PC-3 (cell line): ENCODE results near the gene PTPRN2. TPM values are rescaled to one million over a fixed set of nuclear protein-coding genes. Genes with fewer than 3 reads are reported as not detected.

ENCODE experiments used
- ATAC-seq: fragments of 200-7000 bp; cut with Tn5 transposase; 2 replicates; pipeline ENCODE4 v1.9.1; 2020; ENCODE audit warnings: mild to moderate bottlenecking, moderate library complexity
- BruUV-seq: library from RNA; stranded (reverse); fragments of 400-500 nt; replicated peaks from 2 replicates; lab custom pipeline; 2021; lab: Mats Ljungman, UMichigan
- CTCF ChIA-PET: fragments of 300-600 bp; sonication (Branson Sonifier 250); formaldehyde crosslinking; loops from one replicate; lab custom pipeline; 2022; ENCODE audit warnings: antibody characterized with exemption; lab: Charles Lee
- POLR2A ChIA-PET: fragments of 300-600 bp; sonication (Branson Sonifier 250); formaldehyde crosslinking; loops from one replicate; lab custom pipeline; 2022; ENCODE audit warnings: antibody characterized with exemption; ENCODE audit not compliant: unreplicated experiment; lab: Charles Lee
- DNase-seq: peaks from one replicate; pipeline ENCODE4 v3.0.0-alpha.2; 2015
- H2AFZ ChIP-seq: fragments of 300-600 bp; sonication (generic); 2 replicates; pipeline ENCODE4 v1.6.0; 2016; ENCODE audit warnings: antibody characterized with exemption, low read length
- H3F3A ChIP-seq: fragments of 300-600 bp; sonication (generic); one replicate; pipeline ENCODE4 v1.6.0; 2017; ENCODE audit warnings: antibody characterized with exemption, low read length, control low read depth, mild to moderate bottlenecking; ENCODE audit not compliant: unreplicated experiment
- H3K27ac ChIP-seq: fragments of 300-600 bp; sonication (generic); 2 replicates; pipeline ENCODE4 v1.5.1; 2016; ENCODE audit warnings: mild to moderate bottlenecking, low read length
- H3K27me3 ChIP-seq: fragments of 300-600 bp; sonication (generic); 2 replicates; pipeline ENCODE4 v1.6.1; 2016; ENCODE audit warnings: low read length, mixed read lengths
- H3K36me3 ChIP-seq: fragments of 300-600 bp; sonication (generic); 2 replicates; pipeline ENCODE4 v1.6.1; 2016; ENCODE audit warnings: low read depth, mixed run types, low read length, mixed read lengths
- H3K4me1 ChIP-seq: fragments of 300-600 bp; sonication (generic); 2 replicates; pipeline ENCODE4 v1.5.1; 2016; ENCODE audit warnings: low read length; ENCODE audit not compliant: insufficient read depth
- H3K4me2 ChIP-seq: fragments of 300-600 bp; sonication (generic); 2 replicates; pipeline ENCODE4 v1.6.0; 2016; ENCODE audit warnings: low read length
- H3K4me3 ChIP-seq: fragments of 300-600 bp; sonication (generic); 2 replicates; pipeline ENCODE4 v1.5.1; 2016; ENCODE audit warnings: mild to moderate bottlenecking, low read length, mixed read lengths
- H3K79me2 ChIP-seq: fragments of 300-600 bp; sonication (generic); 2 replicates; pipeline ENCODE4 v1.6.1; 2017; ENCODE audit warnings: low read length, mixed read lengths
- H3K9ac ChIP-seq: fragments of 300-600 bp; sonication (generic); 2 replicates; pipeline ENCODE4 v1.6.0; 2016; ENCODE audit warnings: mild to moderate bottlenecking, low read length
- H3K9me2 ChIP-seq: fragments of 300-600 bp; sonication (generic); replicated peaks from 2 replicates; pipeline ENCODE4 v1.6.1; 2016; ENCODE audit warnings: mixed run types, low read length, mixed read lengths
- H3K9me3 ChIP-seq: fragments of 300-600 bp; sonication (generic); 2 replicates; pipeline ENCODE4 v1.6.1; 2016; ENCODE audit warnings: low read length, mixed read lengths
- H4K20me1 ChIP-seq: fragments of 300-600 bp; sonication (generic); 2 replicates; pipeline ENCODE4 v1.6.1; 2016; ENCODE audit warnings: low read length, mixed read lengths
- CTCF ChIP-seq: fragments of 300-600 bp; sonication (generic); conservative IDR thresholded peaks from 2 replicates; pipeline ENCODE4 v1.5.1; 2017; ENCODE audit warnings: antibody characterized with exemption, low read depth, mild to moderate bottlenecking, low read length
- EZH2 ChIP-seq: fragments of 300-600 bp; sonication (generic); IDR thresholded peaks from one replicate; pipeline ENCODE4 v1.6.1; 2017; ENCODE audit warnings: antibody characterized with exemption, mild to moderate bottlenecking, low read length; ENCODE audit not compliant: unreplicated experiment
- EZH2phosphoT487 ChIP-seq: fragments of 300-600 bp; sonication (generic); IDR thresholded peaks from 2 replicates; pipeline ENCODE4 v1.6.1; 2018; ENCODE audit warnings: mild to moderate bottlenecking, antibody characterized with exemption, low read length, borderline replicate concordance
- intact Hi-C: fragments of 100-400 bp; cut with micrococcal nuclease; formaldehyde crosslinking; loops from 2 replicates; pipeline ENCODE4 v1.9.0; 2023
- total RNA-seq: library from RNA; depleted of rRNA; stranded (reverse); fragments of >200 nt; gene quantifications from 2 replicates; pipeline ENCODE4 v1.2.3, GENCODE V29; 2014

Gene PTPRN2
- total RNA-seq, 1 experiment from 2014 or later, result 3.2 TPM

GRCh38 chr7:157971501-157971900 lies 616.1 kb downstream of the PTPRN2 start:
- no peak overlapping the region for H3K4me3 ChIP-seq
- ChIA-PET CTCF (no interaction called here), POLR2A (no interaction called here)
- TF ChIP-seq CTCF (no peak), EZH2 (no peak)
- no peaks in the 10 kb centered on the region for H3F3A ChIP-seq
- H3K9me3 ChIP-seq, result no peaks in the 10 kb centered on the region
- intact Hi-C loops, result no loop called here
- H3K4me1 ChIP-seq, result no peaks in the 10 kb centered on the region
- no peak overlapping the region for H3K9ac ChIP-seq
- peaks cover 23% of the 10 kb centered on the region; the same call in 1 of the 2 replicates for H3K27me3 ChIP-seq
- H2AFZ ChIP-seq, result no peak overlapping the region
- no peaks in the 10 kb centered on the region for H3K36me3 ChIP-seq
- no TSS peak for BruUV-seq
- H3K4me2 ChIP-seq, result no peak overlapping the region
- ATAC-seq (no peak), DNase-seq (no peak)
- no peaks in the 10 kb centered on the region for H3K9me2 ChIP-seq
- H3K27ac ChIP-seq, result no peak overlapping the region
- no peaks in the 10 kb centered on the region for H3K79me2 ChIP-seq
- H4K20me1 ChIP-seq, result no peaks in the 10 kb centered on the region

- H3K4me3 ChIP-seq, result no peak overlapping the region
- H3K36me3 ChIP-seq, result no peaks in the 10 kb centered on the region
- H3K9me3 ChIP-seq, result no peaks in the 10 kb centered on the region
- H3K27me3 ChIP-seq, result peaks cover 23% of the 10 kb centered on the region; the same call in 1 of the 2 replicates
- no TSS peak for BruUV-seq
- intact Hi-C loops, result no loop called here
- ChIA-PET CTCF (no interaction called here), POLR2A (no interaction called here)
- H2AFZ ChIP-seq, result no peak overlapping the region
- H4K20me1 ChIP-seq, result no peaks in the 10 kb centered on the region
- H3F3A ChIP-seq, result no peaks in the 10 kb centered on the region
- no peak for DNase-seq
- TF ChIP-seq CTCF, result no peak
- TF ChIP-seq EZH2phosphoT487, result no peak
- no peak for TF ChIP-seq EZH2
- no peaks in the 10 kb centered on the region for H3K9me2 ChIP-seq
- H3K4me1 ChIP-seq, result no peaks in the 10 kb centered on the region
- H3K9ac ChIP-seq, result no peak overlapping the region
- H3K4me2 ChIP-seq, result no peak overlapping the region
- no peak overlapping the region for H3K27ac ChIP-seq
- no peaks in the 10 kb centered on the region for H3K79me2 ChIP-seq
- no peak for ATAC-seq
Observed at GRCh38 chr7:157970744-157971143, 616.9 kb downstream of the PTPRN2 start.

- ChIA-PET POLR2A (no interaction called here), CTCF (no interaction called here)
- H3K4me2 ChIP-seq, result no peak overlapping the region
- peaks cover 23% of the 10 kb centered on the region; the same call in 1 of the 2 replicates for H3K27me3 ChIP-seq
- H3K9me3 ChIP-seq, result no peaks in the 10 kb centered on the region
- H3K27ac ChIP-seq, result no peak overlapping the region
- H3K79me2 ChIP-seq, result no peaks in the 10 kb centered on the region
- no peaks in the 10 kb centered on the region for H3K4me1 ChIP-seq
- no TSS peak for BruUV-seq
- ATAC-seq (no peak), DNase-seq (no peak)
- H4K20me1 ChIP-seq, result no peaks in the 10 kb centered on the region
- H2AFZ ChIP-seq, result no peak overlapping the region
- no peak for TF ChIP-seq EZH2phosphoT487
- TF ChIP-seq EZH2, result no peak
- no peak for TF ChIP-seq CTCF
- intact Hi-C loops, result no loop called here
- H3K4me3 ChIP-seq, result no peak overlapping the region
- no peaks in the 10 kb centered on the region for H3K36me3 ChIP-seq
- no peaks in the 10 kb centered on the region for H3K9me2 ChIP-seq
- no peaks in the 10 kb centered on the region for H3F3A ChIP-seq
- no peak overlapping the region for H3K9ac ChIP-seq
Observed at GRCh38 chr7:157969995-157970394, 617.6 kb downstream of the PTPRN2 start.
